CD4-positive, alpha-beta T cell treated with Interleukin-6 for 4 hours (primary cell): Measurements from ENCODE around the gene RHBDF2.

Source experiments
- DNase-seq: peaks from one replicate; pipeline ENCODE4 v3.0.0-alpha.2; 2020; ENCODE audit warnings: mixed read lengths

The RHBDF2 gene

DNA sequence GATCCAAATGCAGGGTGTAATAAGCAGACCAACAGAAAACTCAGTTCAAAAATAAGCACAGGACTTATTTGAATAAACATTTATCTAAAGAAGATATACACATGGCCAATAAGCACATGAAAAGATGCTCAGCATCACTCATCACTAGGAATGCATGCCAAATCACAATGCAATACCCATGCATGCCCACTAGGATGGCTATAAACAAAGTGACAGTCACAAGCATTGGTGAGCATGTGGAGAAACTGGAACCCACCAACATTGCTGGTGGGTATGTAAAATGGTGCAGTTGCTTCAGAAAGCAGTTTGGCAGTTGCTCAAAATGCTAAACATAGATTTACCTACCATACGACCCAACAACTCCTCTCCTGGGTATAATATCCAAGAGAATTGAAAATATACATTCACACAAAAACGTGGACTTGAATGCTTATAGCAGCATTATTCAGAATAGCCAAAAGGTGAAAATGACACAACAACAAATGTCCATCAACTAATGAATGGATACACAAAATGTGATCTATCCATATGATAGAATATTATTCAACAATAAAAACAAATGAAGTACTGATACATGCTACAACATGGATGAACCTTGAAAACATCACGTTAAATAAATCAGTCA lies 68.4 kb downstream of the RHBDF2 start:
- no peak for DNase-seq

DNA sequence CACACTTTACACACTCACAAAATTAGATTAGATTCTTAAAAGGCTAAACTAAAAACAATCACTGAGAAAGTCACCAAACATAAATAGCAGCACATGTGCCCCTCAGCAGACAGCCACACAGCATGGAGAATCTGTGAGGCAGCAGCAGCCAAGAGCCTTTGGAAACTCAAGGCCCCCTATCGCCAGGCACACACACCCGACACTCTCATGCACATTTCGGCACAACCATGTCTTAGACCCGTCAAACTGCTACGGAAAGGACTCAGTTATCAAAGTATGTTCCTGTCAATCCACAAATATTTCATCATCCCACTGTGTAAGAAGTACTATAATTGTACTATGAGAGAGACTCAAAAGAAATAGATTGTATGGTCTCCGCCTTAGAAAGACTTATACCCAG lies 69.2 kb downstream of the RHBDF2 start:
- no peak for DNase-seq

DNA sequence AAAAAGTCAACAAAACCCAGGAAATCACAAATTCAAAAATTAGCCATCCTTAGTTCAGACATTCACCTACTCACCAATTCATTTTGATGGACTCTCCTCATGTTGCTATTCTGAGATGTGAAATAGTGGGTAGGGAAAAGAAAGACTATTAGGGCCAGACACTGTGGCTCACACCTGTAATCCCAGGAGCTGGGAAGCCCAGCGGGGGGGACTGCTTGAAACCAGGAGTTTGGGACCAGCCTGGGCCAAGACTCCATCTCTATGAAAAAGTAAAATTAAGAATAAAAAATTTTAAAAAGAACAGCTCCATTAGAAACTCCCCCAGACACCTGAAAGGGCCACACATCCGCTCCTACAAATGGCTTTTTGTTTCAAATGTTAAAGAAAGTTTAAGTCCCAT lies 69.7 kb downstream of the RHBDF2 start:
- DNase-seq: no peak

DNA sequence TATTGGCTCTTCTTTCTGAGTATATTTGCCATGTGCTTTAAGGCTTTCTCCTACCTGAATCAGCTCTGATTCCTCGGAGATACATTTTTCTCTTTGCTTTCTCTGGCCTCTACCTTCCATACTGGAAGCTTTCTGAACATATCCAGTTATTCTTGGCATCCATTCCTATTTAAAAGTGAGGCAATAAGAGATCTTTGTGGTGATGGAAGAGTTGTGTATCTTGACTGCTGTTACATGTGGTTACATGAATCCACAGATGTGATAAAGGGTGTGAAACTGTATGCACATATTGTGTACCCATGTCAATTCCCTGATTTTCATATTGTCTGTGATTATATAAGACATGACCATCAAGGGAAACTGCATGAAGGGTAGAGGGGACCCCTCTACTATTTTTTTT lies 72.7 kb downstream of the RHBDF2 start:
- no peak for DNase-seq

DNA sequence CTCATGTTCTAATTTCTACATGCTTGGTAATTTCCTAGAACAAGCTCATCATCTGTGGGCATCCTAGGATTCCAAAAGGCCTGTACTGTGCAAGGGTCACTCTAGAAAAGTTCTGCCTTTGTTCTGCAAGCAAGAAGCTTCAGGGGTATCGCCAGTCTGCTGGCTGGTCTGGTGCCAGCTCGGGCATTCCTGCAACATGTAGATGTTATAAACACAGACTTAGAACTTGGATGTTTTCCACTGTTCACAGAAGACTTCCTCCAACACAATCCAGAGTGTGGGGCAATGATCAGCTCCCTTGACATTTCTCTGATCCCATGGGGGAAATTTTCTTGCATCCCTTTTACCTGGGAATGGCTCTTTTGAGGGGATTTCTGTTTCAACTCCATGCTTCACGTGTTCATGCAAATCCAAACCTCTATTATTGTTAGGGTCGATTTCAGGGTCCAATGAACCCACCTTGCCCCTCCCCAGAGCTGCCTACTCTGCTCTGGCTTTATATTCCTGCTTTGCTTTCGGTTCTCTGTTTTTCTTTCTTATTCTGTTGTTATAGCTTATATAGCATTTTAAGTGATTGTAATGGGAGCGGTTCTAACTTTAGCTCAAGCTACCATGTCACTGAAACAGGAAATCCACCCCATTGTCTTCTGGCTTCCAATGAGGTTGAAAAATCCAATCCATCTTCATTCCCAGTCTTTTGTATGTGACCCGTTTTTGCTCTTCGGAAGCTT lies 73.6 kb downstream of the RHBDF2 start:
- DNase-seq: no peak

DNA sequence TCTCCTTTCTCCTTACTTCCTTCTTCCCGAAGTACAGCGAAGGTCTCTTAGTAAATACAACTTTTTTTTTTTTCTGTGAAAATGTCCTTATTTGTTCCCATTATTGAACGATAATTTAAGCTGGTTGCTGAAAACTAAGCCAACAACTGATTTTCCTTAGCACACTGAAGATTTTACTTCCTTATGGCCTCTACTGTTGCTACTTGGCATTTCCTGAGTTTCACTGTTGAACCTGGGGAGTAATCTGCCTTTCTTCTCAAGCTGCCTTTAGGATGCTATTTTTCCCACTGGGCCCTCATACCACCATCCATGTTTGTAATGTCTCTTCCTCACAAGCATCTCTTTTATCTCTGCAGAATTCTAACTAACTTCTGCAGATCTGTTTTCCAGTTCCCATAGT lies 74.4 kb downstream of the RHBDF2 start:
- no peak for DNase-seq

DNA sequence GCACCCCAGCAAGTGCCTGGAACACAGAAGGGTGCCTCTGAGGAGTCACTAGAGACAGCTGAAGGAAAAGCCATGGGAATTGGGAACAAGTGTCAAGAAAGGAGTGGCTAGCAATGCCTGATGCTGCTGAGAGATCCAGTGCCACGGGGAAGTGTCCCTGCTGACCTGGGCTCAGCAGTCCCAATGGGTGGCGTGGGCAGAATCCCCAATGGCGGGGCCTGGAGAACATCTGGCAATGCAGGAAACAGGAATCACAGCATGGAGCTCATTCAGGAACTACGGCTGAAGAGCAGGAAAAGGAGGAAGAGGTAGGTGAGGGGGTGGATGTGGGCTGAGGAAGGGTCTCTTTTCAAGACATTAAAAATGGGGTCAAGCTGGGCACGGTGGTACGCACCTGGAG lies 78.4 kb downstream of the RHBDF2 start:
- no peak for DNase-seq

DNA sequence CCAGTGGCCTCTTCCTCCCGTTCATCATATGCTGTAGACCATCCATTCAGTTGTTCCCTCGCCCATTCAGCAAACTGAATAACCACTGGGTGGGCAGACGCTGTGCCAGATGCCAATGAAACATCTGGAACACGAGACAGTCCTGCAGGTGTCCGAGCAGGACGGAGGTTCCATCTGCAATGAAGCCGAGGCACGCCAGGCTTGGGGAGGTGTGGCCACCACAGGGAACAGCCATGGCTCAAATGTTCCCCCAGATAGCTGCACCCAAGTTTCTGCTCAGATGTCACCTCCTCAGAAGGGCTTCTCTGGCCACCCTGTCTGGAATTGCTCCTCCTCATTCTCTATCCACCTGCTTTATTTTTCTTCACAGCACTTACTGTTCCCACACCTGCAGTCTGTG lies 78.8 kb downstream of the RHBDF2 start:
- no peak for DNase-seq

DNA sequence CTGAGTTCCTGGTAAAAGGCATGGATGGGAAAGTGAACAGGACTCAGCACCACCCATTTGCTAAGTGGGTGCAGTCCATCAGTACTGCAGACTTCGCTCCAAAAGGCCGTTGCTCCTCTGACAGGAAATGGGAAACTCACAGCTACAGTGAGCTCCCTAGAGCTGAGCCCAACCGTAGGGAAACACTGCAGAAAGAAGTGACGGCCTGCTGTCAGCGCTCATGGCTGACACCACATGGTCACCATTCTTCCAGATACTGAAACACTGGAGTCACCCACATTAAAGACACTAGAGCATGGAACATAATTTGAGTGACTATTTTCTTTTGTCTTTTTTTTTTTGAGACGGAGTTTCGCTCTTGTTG lies 80.2 kb downstream of the RHBDF2 start:
- DNase-seq: no peak
